Activated CD4-positive, alpha-beta T cell treated with anti-CD3 and anti-CD28 coated beads, Interleukin-2, amount 50 U/mL, for 48 hours (primary cell): ENCODE measurements around the gene LDB3.

Experiments used
- DNase-seq, 2 experiments: peaks; one replicate each; pipeline ENCODE4 v3.0.0-alpha.2; 2020

The LDB3 gene

GRCh38 chr10:86665868-86666267 lies 2.4 kb upstream of the LDB3 start:
- DNase-seq, result no peak

- no peak for DNase-seq
Measured at GRCh38 chr10:86666538-86666937, 1.8 kb upstream of the LDB3 start.

DNA sequence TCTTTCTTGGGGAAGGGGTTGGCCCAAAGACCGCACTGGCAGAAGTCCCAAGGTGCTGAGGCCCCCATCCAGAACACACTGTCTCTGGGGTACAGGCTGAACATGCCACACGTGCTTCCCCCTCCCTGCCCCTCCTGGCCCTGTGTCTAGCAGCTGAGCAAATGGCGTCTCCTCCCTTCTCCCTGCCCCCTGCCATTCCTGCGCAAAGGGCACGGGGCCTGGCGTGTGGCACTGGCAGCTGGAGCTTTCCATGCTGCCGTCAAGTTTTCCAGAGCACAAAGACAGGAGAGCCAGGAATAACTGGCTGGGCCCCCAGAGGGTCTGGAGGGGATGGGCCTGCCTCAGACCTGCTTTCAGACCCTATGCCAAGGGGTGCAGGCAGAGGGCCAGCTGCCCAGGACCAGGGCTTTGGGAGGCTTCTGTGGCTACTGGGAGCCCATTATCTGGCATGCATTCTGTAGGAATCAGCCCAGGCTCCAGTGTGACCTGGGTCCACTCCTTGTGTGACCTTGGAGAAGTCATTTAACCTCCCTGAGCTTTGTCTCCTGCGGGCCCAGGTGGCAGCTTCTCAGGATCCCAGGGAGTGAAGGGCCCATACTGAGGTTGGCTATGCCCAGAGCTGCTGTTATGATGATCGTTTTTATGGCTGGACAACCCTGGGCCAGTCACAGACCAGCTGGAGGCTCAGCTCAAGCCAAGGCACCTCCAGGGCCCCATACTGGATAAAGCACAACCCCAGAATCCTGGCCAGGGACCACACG lies 710 bp upstream of the LDB3 start:
- DNase-seq, result no peak

DNA sequence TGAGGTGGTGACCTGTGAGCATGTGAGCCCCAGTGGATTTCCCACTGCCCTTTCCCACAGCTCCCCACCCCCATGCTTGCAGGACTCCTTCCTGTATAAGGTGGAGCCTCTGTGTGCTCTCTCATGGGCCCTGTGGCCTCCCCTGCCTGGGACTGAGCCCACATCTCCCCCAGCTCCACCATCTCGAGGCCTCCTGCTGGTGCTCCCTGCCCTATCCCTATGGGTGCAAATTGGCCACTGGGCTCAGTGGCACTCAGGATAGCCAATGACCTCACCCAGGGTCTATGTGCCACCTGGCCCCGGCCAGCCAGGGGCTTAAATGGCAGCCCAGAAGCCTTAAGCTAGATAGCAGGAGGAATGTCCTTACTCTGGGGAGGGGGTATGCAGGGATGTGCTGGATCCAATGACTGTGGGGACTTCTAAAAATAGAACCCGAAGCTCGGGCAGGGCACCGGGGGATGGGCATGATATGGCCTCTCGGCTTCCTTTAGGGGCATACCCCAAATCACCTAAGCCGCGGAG lies 2.0 kb downstream of the LDB3 start:
- DNase-seq, result no peak

GRCh38 chr10:86670876-86671275 lies 2.6 kb downstream of the LDB3 start:
- DNase-seq, result no peak

GRCh38 chr10:86671419-86671818 lies 3.1 kb downstream of the LDB3 start:
- no peak for DNase-seq

DNA sequence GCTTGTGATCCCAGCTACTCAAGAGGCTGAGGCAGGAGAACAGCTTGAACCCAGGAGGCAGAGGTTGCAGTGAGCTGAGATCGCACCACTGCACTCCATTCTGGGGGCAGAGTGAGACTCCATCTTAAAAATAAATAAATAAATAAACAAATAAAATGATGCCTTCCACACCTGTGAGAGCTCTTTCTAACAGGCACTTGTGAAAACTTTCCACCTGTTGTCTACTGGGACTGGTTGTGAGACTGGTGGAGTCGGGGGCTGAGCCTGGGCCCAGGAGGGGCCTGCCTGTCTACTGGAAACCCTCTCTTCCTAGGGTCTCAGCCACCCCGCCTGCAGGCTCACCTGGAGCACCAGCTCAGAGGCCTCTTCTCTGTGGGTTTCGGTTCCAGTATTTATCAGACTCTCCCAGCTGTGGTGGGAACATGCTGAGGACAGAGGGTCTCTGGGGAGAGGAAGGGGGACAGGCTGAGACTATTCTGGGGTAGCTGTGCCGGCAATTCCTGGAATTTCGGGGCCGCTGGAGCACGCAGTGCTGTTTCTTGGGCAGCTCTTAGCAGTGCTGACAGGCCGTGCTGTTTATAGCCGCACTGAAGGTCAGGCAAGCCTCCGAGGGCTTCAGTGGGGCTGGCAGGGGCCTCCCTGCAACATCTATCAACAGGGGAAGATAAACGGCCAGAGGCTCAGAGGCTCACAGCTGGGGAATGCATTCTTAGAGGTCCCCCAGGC lies 3.8 kb downstream of the LDB3 start:
- no peak for DNase-seq

- no peak for DNase-seq
Measured at GRCh38 chr10:86673216-86673826, 5.0 kb downstream of the LDB3 start.

DNA sequence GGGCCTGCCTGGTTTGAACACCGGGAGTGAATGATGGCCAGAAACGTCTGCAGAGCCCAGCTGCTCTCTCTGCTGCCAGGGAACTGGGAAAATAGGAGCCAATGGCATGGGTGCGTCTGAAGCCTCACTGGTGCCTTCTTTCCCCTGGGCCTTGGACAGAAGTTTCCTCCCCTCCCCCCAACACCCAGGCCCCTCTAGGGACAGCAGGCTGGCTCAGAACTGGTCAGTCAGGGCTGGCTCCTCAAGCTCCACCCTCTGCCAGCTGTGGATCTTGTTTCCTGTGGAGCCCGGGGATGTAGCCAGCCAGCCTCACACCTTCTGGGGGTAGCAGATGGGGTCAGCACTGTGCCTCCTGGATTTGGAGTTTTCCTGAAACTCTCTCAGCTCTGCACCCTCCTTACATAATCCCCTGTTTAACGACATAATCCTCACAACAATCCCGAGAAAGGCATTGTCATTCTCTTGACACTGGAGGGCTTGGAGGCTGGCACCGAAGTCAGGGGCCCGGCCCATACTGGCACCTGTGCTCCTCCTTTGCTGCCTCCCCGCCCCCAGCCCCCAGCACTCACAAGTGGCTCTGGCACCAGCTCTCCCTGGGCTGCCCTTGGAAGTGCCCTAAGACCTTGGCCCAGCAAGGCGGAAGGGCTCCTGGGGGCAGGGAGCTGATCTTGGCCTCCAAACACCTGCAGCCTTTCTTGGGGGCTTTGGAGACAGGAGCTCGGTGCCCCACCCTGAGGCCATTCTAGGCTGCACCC lies 5.7 kb downstream of the LDB3 start:
- DNase-seq, result no peak

DNA sequence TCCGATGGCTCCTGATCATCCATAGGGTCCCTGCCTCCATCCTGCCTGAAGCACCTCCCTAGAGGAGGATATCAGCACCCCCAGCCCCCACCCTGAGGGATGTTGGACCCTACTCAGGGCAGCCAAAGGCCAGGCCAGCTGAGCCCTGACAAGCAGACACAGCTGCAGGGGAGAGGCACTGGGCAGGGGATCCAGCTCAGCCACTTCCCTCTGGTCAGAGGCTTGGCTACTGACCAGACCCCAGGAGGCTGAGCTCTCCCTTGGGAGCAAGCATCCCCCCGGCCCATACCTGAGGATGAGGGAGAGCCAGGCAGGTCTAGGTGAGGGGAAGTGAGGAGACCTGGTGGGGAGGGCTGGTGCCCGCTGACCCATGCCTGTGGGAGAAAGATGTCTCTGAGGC lies 6.6 kb downstream of the LDB3 start:
- DNase-seq, result no peak

- no peak for DNase-seq
Measured at GRCh38 chr10:86677374-86677773, 9.1 kb downstream of the LDB3 start.

- no peak for DNase-seq
Measured at GRCh38 chr10:86678999-86679792, 10.9 kb downstream of the LDB3 start.

- DNase-seq, result no peak
Measured at GRCh38 chr10:86681047-86681446, 12.7 kb downstream of the LDB3 start.

GRCh38 chr10:86681722-86682386 lies 13.5 kb downstream of the LDB3 start:
- no peak for DNase-seq

- DNase-seq, result no peak
Measured at GRCh38 chr10:86682675-86683074, 14.4 kb downstream of the LDB3 start.

- DNase-seq, result no peak
Measured at GRCh38 chr10:86684331-86685097, 16.2 kb downstream of the LDB3 start.

GRCh38 chr10:86685416-86685815 lies 17.1 kb downstream of the LDB3 start:
- no peak for DNase-seq

DNA sequence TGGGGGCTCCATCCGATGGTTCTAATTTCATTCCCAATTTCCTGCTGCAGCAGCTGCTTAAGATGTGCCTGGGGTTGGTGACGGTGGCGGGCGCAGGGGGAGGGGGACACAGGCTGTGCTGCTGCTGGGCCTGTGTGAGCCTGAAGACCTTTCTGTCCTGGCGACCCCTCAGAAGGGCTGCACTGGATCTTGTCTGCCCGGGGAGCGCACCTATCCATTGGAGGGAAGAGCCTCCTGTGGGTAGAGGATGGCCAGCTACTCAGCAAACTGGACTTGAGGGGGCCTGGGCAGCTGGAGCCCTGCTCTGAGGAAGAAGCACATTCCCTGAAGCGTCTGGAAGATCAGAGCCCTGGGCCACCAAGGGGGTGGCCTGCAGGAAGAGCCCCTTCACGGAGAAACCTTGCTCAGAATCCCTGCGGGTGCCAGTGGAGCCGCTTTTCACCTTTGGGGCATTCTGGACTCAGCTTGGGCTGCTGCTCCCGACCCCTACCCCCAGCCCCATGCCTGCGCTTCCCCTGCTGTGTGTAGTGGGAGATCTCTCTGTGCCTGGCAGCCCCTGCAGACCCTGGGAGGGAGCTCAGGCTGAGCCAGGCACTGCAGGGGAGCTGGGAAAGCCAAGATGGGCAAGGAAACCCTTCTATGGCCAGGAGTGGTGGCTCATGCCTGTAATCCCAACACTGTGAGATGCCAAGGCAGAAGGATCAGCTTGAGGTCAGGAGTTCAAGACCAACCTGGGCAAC lies 17.8 kb downstream of the LDB3 start:
- no peak for DNase-seq

GRCh38 chr10:86686972-86687371 lies 18.7 kb downstream of the LDB3 start:
- no peak for DNase-seq

- no peak for DNase-seq
Measured at GRCh38 chr10:86687750-86688149, 19.4 kb downstream of the LDB3 start.
